ENCODE results near the gene CDH26.

CDH26 gene

DNA sequence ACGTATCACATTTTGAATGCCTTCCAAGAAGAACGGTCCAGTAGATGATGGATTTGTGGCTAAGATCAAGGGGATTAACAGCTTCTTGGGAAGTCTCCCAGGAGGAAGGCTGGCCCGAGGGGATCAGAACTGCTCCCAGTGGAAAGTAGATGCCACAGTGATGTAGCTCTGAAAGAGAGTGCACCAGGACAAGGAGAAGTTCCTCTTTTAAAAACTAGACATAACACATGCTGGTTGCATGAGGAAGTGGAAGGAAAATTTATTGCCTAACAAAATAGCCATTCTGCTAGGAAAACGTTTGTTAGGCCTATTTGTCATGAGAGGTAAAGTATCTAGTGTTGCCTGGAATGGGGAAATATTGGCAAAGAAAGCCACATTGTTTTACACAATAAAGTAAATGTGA, 87.8 kb downstream of the CDH26 start:
- TF ChIP-seq, protein P1, sequence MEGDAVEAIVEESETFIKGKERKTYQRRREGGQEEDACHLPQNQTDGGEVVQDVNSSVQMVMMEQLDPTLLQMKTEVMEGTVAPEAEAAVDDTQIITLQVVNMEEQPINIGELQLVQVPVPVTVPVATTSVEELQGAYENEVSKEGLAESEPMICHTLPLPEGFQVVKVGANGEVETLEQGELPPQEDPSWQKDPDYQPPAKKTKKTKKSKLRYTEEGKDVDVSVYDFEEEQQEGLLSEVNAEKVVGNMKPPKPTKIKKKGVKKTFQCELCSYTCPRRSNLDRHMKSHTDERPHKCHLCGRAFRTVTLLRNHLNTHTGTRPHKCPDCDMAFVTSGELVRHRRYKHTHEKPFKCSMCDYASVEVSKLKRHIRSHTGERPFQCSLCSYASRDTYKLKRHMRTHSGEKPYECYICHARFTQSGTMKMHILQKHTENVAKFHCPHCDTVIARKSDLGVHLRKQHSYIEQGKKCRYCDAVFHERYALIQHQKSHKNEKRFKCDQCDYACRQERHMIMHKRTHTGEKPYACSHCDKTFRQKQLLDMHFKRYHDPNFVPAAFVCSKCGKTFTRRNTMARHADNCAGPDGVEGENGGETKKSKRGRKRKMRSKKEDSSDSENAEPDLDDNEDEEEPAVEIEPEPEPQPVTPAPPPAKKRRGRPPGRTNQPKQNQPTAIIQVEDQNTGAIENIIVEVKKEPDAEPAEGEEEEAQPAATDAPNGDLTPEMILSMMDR (IDR thresholded peaks at IDR 0.05; ENCODE audit: low read depth, low read length) = no peak
- H3K4me3 ChIP-seq (ENCODE audit: low read depth, low read length) = no peak overlapping the region

DNA sequence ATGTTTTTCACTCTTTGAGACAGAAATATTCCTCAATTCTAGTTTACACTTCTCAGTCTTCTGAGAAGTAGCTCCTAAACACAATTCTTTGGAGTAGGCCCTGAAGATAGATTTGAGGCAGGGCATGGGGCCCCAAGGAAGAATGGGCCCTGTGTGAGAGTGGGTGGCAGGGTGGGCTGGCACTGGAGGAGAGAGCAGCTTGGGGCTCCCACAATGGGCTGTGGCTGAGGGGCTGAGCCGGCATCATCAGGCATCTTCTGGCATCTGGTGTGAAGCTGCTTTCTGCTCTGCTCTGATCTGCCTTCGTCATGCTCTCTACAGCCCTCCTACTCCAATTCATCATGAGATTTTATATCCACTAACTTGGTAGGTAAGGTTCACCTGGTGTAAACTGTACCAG, 88.2 kb downstream of the CDH26 start:
- TF ChIP-seq, protein P1 (IDR thresholded peaks at IDR 0.05; ENCODE audit: low read depth, low read length) = no peak
- no peak overlapping the region for H3K4me3 ChIP-seq (ENCODE audit: low read depth, low read length)

DNA sequence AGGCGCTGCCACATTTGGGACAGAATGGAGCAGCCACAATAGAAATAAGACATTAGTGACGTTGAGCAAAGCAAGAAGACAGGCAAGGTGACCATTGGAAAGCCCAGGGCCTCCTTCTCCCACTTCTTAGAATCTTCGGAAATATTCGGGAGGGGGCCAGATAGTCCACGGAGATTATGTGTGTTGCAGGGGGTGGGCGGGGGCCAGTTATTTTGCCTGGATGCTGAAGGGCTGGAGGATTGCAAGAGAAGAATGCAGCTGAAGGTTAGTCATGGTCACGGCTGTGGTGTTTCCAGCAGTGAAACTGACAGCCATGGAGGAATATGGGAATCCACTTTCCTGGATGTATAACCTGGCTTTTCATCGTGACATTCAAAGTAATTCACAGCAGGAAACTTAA, 88.6 kb downstream of the CDH26 start:
- TF ChIP-seq, protein P1 (IDR thresholded peaks at IDR 0.05; ENCODE audit: low read depth, low read length) = no peak
- H3K4me3 ChIP-seq (ENCODE audit: low read depth, low read length) = no peak overlapping the region

DNA sequence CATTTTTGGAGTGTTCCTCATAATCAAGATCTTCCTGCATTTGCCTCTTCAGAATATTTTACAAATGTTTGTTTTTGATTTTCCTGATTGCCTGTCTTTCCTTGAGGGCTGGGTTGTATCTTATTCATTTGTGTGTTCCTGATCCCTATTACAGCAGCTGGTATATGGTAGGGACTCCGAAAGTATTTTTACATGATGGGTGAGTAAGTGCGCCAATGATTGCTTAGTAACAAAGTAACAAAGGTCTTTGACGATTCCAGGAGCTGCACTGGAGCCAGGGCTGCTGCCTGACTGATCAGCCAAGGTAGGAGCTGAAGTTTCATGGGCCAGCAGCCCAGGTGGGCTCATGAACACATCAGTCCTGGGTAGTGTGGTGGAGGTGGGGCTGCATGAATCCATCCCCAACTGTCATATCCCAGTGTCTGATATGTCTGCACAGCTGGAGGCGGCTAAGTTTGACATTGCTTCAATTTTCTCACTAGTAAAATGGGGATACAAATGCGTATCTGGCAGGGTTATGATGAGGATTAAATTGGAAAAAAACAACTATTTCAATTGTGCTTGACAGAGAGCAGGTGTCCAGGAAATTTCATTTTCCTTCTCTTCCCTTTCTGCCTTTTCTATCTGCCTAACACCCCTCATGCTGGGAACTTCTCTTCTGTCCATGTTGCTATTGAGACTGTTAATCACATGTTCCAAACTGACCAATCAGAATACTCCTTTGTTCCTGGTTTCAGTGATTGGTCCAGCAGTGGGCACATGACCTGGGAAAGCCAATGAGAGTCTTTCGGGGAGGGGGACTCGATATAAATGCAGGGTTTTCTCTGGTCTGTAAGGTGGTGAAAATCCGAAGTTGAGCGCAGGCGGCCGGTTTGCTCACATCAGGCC, 90.7 kb downstream of the CDH26 start:
- TF ChIP-seq, protein P1 (IDR thresholded peaks at IDR 0.05; ENCODE audit: low read depth, low read length) = no peak
- H3K4me3 ChIP-seq (ENCODE audit: low read depth, low read length) = no peak overlapping the region

DNA sequence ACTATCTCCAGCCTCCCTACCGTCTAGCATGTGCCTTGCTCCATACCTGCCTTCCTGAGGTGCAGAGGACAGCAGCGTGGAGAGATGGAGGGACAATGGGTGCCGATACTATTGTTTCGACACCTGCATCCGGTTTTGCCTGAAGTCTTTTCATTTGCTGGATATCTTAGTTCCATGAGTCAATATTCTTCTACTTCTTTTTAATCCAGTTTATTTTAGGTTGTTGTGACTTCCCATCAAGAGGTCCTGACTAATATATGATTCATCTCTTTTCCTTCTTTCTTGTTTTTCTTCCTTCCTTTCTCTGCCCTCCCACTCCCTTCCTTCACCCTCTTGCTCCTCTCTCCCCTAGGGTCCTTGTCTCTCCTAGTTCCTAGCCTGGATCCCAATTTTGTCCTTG, 91.4 kb downstream of the CDH26 start:
- TF ChIP-seq, protein P1 (IDR thresholded peaks at IDR 0.05; ENCODE audit: low read depth, low read length) = no peak
- no peak overlapping the region for H3K4me3 ChIP-seq (ENCODE audit: low read depth, low read length)

DNA sequence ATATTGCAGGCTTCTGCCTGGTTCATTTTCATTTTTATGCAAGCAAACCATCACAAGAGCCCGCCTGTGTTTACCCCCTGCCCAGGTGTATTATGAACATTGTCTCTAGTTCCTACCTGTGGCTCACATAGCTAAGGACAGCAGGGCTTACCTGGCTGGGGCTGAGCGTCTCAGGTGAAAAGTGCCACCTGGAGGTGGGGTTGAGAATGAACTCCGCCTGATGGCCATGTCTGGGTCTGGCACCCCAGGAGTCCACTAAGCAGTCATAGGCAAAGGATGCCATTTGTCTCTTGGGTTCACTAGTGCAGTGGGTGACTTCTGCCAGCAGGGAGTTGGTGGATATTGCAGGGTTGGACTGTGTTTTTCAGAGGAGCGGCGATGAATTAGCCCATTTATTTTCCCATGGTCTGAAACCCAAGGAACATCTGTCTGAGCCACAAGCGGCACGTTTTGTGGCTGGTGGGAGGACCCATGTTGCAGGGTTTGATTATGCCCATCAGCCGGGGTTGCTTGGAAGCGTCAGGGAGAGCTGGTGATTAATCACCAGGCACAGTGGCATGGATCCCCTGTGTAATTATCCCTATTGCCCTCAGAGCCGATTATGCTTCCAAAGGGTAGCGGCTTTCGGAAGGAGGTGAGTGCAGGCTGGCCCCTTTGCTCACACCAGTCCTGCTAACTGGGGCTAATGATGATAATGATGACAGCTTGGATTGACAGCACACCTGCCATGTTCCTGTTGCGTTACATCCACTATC, 92.1 kb downstream of the CDH26 start:
- TF ChIP-seq, protein P1 (IDR thresholded peaks at IDR 0.05; ENCODE audit: low read depth, low read length) = no peak
- no peak overlapping the region for H3K4me3 ChIP-seq (ENCODE audit: low read depth, low read length)

DNA sequence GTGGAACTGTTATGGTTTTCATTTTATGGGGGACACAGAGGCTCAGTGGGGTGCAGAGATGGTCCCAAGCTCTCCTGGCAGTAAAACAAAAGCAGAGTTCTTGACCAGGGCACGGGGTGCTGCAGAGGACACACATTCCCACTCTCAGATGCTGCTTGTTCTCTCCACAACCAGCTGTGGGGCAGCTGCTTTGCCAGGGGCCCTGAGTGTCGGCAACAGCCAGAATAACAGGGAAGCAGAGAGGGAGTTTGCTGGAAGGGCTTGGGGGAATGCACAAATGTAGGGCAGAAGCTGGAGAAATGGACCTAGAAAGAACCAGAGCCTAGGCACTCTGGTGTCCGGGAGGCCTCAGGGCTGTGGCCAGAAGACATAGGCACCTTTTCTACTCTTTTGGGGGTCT, 93.7 kb downstream of the CDH26 start:
- TF ChIP-seq, protein P1 (IDR thresholded peaks at IDR 0.05; ENCODE audit: low read depth, low read length) = no peak
- H3K4me3 ChIP-seq (ENCODE audit: low read depth, low read length) = no peak overlapping the region

Data from WI38 (cell line).